Nephron progenitor cell (in vitro differentiated cells): ENCODE data around the gene PLEKHA6.

ENCODE experiments used
- DNase-seq: peaks from one replicate; pipeline ENCODE4 v3.0.0; 2021
- H3K27ac Mint-ChIP-seq: 2 replicates; pipeline ENCODE4 v1.8.0; 2021; ENCODE audit warnings: mild to moderate bottlenecking, moderate library complexity, mixed read lengths
- H3K27me3 Mint-ChIP-seq: 2 replicates; pipeline ENCODE4 v1.8.0; 2021; ENCODE audit warnings: mild to moderate bottlenecking, low read depth, mixed read lengths; ENCODE audit not compliant: poor library complexity
- H3K36me3 Mint-ChIP-seq: 2 replicates; pipeline ENCODE4 v1.8.0; 2021; ENCODE audit warnings: low read depth, mixed read lengths
- H3K4me1 Mint-ChIP-seq: 2 replicates; pipeline ENCODE4 v1.8.0; 2021; ENCODE audit warnings: mixed read lengths
- H3K4me3 Mint-ChIP-seq: 2 replicates; pipeline ENCODE4 v1.8.0; 2021; ENCODE audit warnings: mild to moderate bottlenecking, moderate library complexity, mixed read lengths
- H3K9me3 Mint-ChIP-seq: 2 replicates; pipeline ENCODE4 v1.8.0; 2021; ENCODE audit warnings: mild to moderate bottlenecking, moderate library complexity, mixed read lengths
- CTCF ChIP-seq: fragments of 200-600 bp; sonication (generic); IDR thresholded peaks from 2 replicates; pipeline ENCODE4 v1.5.0; 2021; ENCODE audit warnings: antibody characterized with exemption

The PLEKHA6 gene

GRCh38 chr1:204359474-204360255 lies at the start of gene PLEKHA6:
PLEKHA6 (minus strand) TSS chr1:204359929; CDS start chr1:204273727, 86,202 bp downstream.
- H3K36me3 Mint-ChIP-seq = no peaks in the 10 kb centered on the region
- H3K9me3 Mint-ChIP-seq = no peaks in the 10 kb centered on the region
- H3K27ac Mint-ChIP-seq = no peak within 1 kb of the TSS
- TF ChIP-seq CTCF = peak; percentile 13
- peaks cover 37% of the 10 kb centered on the region for H3K4me1 Mint-ChIP-seq
- DNase-seq = peak; percentile 67
- peaks cover 54% of the 10 kb centered on the region for H3K27me3 Mint-ChIP-seq
- H3K4me3 Mint-ChIP-seq = peak within 1 kb of the TSS; percentile 61

GRCh38 chr1:204409123-204409522 lies 49.4 kb upstream of the PLEKHA6 start:
- Mint-ChIP-seq H3K27me3 (no peaks in the 10 kb centered on the region), H3K4me1 (peaks cover 41% of the 10 kb centered on the region), H3K9me3 (no peaks in the 10 kb centered on the region), H3K36me3 (peaks cover 15% of the 10 kb centered on the region), H3K4me3 (peak overlapping the region; percentile 96), H3K27ac (peak overlapping the region; percentile 72)
- TF ChIP-seq CTCF = no peak
- no peak for DNase-seq

GRCh38 chr1:204408602-204409001 lies 48.9 kb upstream of the PLEKHA6 start:
- no peak for TF ChIP-seq CTCF
- H3K27ac Mint-ChIP-seq = no peak overlapping the region
- peaks cover 20% of the 10 kb centered on the region for H3K36me3 Mint-ChIP-seq
- H3K27me3 Mint-ChIP-seq = no peaks in the 10 kb centered on the region
- peaks cover 41% of the 10 kb centered on the region for H3K4me1 Mint-ChIP-seq
- no peaks in the 10 kb centered on the region for H3K9me3 Mint-ChIP-seq
- peak overlapping the region; percentile 96 for H3K4me3 Mint-ChIP-seq
- no peak for DNase-seq

- Mint-ChIP-seq H3K36me3 (peaks cover 21% of the 10 kb centered on the region), H3K27ac (no peak overlapping the region), H3K9me3 (no peaks in the 10 kb centered on the region), H3K4me3 (peak overlapping the region; percentile 96), H3K27me3 (no peaks in the 10 kb centered on the region), H3K4me1 (peaks cover 38% of the 10 kb centered on the region)
- TF ChIP-seq CTCF = no peak
- DNase-seq = no peak
Measured at GRCh38 chr1:204408074-204408507, 48.4 kb upstream of the PLEKHA6 start.

GRCh38 chr1:204407295-204407971 lies 47.7 kb upstream of the PLEKHA6 start:
- DNase-seq = no peak
- no peak for TF ChIP-seq CTCF
- Mint-ChIP-seq H3K9me3 (no peaks in the 10 kb centered on the region), H3K27ac (no peak overlapping the region), H3K36me3 (peaks cover 23% of the 10 kb centered on the region), H3K4me1 (peaks cover 35% of the 10 kb centered on the region), H3K4me3 (peak overlapping the region; percentile 96), H3K27me3 (no peaks in the 10 kb centered on the region)
